AG09319 (cell line): ENCODE results near the gene HNF1B.

ENCODE experiments used
- DNase-seq: peaks from one replicate; pipeline ENCODE4 v3.0.0-alpha.2; 2010; ENCODE audit warnings: low read depth; ENCODE audit errors: extremely low read depth
- CTCF ChIP-seq: IDR thresholded peaks from 2 replicates; pipeline ENCODE4 v1.5.1; 2011; ENCODE audit warnings: low read depth, mild to moderate bottlenecking, inconsistent platforms, low read length, moderate library complexity

The HNF1B gene

DNA sequence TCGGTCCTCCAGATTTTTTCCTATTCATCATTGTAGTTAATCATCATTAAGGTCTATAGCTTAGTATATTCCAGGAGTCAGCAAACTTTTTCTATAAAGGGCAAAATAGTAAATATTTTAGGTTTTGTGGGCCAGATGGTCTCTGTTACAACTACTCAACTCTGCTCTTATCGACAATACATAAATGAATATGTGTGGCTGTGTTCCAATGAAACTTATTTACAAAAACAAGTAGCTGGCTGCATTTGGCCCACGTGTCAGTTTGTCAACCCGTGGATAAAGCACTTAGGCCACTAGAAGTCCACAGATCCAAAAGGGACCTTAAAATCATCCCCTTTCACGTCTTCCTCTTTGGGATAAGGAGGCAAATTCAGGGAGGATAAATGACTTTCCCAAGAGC, 5.4 kb upstream of the HNF1B start:
- DNase-seq: no peak
- TF ChIP-seq CTCF: no peak

GRCh38 chr17:37747222-37747621, 2.4 kb upstream of the HNF1B start:
- no peak for DNase-seq
- TF ChIP-seq CTCF: no peak

GRCh38 chr17:37746617-37747016, 1.8 kb upstream of the HNF1B start:
- no peak for TF ChIP-seq CTCF
- no peak for DNase-seq

DNA sequence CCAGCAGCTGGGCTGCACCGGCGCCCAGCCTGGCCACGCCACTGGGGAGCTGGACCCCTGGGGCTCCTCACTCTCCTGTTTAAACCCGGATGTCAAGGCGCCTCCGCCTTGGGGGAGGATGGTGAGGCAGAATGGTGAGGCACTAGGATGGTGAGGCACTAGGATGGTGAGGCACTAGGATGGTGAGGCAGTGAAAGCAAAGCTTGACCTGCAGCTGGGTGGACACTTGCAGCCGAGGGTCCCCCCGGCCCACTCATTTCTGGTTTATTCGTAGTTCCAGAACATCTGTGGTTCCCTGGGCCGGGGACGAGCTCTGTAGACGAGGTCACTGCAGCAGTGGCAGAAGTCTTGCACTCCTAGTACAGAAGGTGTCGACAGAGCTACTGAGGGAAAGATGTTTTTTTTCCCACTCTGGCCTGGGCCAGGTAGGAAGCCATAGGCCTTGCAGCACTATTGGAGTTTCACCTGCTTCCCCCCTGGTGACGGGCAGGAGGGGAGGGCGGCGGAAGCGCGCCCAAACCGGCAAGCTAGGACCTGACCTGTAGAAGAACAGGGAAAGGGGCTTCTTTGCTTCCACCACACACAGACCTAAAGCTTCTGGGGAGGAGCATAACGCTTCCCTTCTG, 1.1 kb upstream of the HNF1B start:
- TF ChIP-seq CTCF: no peak
- DNase-seq: no peak

- no peak for TF ChIP-seq CTCF
- DNase-seq: no peak
These were observed 279 bp downstream of the HNF1B start for GRCh38 chr17:37744633-37744927.

DNA sequence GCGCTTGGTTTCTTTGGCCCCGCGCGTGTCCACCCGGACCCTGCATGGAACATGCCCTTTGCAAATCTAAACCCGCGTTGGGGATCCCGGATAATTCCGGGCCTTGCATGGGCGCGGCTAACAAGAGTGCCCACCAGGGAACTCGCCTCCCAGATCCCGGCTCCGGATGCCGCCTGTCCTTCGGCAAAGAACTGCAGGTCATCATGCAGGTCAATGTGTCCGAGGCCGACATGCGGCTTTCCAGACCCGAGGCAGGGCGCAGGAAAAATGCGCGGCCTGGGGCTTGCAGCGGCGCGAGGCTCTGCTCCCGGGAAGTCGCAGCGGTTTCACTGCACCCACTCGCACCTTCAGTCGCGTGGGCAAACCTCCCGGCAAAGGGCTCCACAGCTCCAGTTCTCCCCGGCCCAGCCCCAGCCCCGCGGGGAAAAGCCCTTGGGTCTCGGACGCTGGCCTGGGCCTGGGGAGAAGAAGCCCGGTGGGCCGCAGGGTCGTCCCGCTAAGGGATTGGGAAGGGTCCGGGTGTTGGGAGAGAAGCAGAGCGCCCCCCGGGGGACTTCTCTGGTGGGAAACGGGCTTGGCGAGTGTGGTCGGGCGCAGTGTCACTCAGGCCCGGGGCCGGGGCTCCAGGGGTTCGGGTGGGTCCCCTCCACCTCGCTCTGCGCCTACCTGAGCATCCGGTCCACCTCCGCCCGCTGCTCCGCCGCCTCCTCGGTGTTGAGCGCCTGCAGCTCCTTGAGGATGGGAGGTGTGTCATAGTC, 805 bp downstream of the HNF1B start:
- DNase-seq: no peak
- no peak for TF ChIP-seq CTCF

DNA sequence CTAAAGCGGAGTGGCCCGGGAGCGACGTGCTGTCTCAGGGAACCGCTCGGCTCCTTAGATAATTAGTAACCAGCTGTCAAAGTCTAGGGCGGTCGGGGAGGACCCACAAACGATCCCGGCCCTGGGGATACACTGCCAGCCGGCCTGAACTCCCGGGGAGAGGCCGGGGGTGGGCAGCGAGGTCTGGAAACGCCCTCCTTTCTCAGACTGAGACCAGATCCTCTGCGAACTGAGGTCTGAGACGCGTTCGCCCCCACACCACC, 1.3 kb downstream of the HNF1B start:
- DNase-seq: no peak
- TF ChIP-seq CTCF: no peak
